ENCODE measurements around the gene INPP4A.

Gene INPP4A

GRCh38 chr2:98623657-98624056 lies 179.0 kb downstream of the INPP4A start:
- H3K4ac ChIP-seq (ENCODE audit: low read length), result no peak overlapping the region
- H3K18ac ChIP-seq (ENCODE audit: low read length), result no peak overlapping the region
- no peak overlapping the region for H2BK15ac ChIP-seq (ENCODE audit: low read length)
- no peaks in the 10 kb centered on the region for H3K4me1 ChIP-seq (ENCODE audit: control insufficient read depth in 2 of 2, insufficient read depth in 1 of 2, low read depth in 1 of 2, low read length in 2 of 2)
- H3K4me2 ChIP-seq (ENCODE audit: insufficient read depth, low read length, poor library complexity, severe bottlenecking), result no peak overlapping the region
- H3K27ac ChIP-seq (replicated peaks; ENCODE audit: low read length), result no peak overlapping the region
- no peaks in the 10 kb centered on the region for H3K9me3 ChIP-seq (replicated peaks in 1 of 2; ENCODE audit: control insufficient read depth in 2 of 2, insufficient read depth in 1 of 2, low read depth in 1 of 2, low read length in 2 of 2)
- no peak overlapping the region for H2AFZ ChIP-seq (ENCODE audit: low read length)
- peaks cover 0 to 3% of the 10 kb centered on the region in 2 donors for H3K36me3 ChIP-seq (replicated peaks in 1 of 2; ENCODE audit: control insufficient read depth in 2 of 2, insufficient read depth in 2 of 2, low read length in 2 of 2)
- no peaks in the 10 kb centered on the region for H3K27me3 ChIP-seq (ENCODE audit: control insufficient read depth in 3 of 3, insufficient read depth in 3 of 3, low read depth in 1 of 3, low read length in 3 of 3)
- H2BK120ac ChIP-seq (ENCODE audit: low read depth, low read length), result no peak overlapping the region
- no peak overlapping the region for H4K8ac ChIP-seq (ENCODE audit: low read depth, low read length)
- no CpG with 5 or more reads among the region's 5 CpGs for WGBS, 2 donors (ENCODE audit: extremely low coverage in 2 of 2, insufficient read length in 2 of 2, insufficient replicate concordance in 1 of 2)
- no peak for DNase-seq (ENCODE audit: low spot score)
- H2BK12ac ChIP-seq (ENCODE audit: low read length), result no peak overlapping the region
- no peak overlapping the region for H2BK5ac ChIP-seq (ENCODE audit: low read length)
- H2AK5ac ChIP-seq (ENCODE audit: low read depth, low read length), result no peak overlapping the region
- no peak overlapping the region for H3K23ac ChIP-seq (ENCODE audit: low read depth, low read length, poor library complexity)
- H3K9ac ChIP-seq (ENCODE audit: low read depth, low read length, poor library complexity), result no peak overlapping the region
- no peak overlapping the region for H4K91ac ChIP-seq (ENCODE audit: low read depth, low read length, poor library complexity)
- no peak overlapping the region for H3K4me3 ChIP-seq (ENCODE audit: low read length in 2 of 2)
- no peak overlapping the region for H3K14ac ChIP-seq (ENCODE audit: low read length)
- H3K79me1 ChIP-seq (ENCODE audit: low read depth, low read length), result no peaks in the 10 kb centered on the region

GRCh38 chr2:98632351-98632750 lies 187.7 kb downstream of the INPP4A start:
- no peak overlapping the region for H2BK5ac ChIP-seq (ENCODE audit: low read length)
- H3K14ac ChIP-seq (ENCODE audit: low read length), result no peak overlapping the region
- H3K36me3 ChIP-seq (replicated peaks in 1 of 2; ENCODE audit: control insufficient read depth in 2 of 2, insufficient read depth in 2 of 2, low read length in 2 of 2), result no peaks in the 10 kb centered on the region
- H3K4me3 ChIP-seq (ENCODE audit: low read length in 2 of 2), result no peak overlapping the region
- no peak overlapping the region for H3K9ac ChIP-seq (ENCODE audit: low read depth, low read length, poor library complexity)
- no peak overlapping the region for H2AFZ ChIP-seq (ENCODE audit: low read length)
- no peak overlapping the region for H2AK5ac ChIP-seq (ENCODE audit: low read depth, low read length)
- no peak for DNase-seq (ENCODE audit: low spot score)
- no peak overlapping the region for H3K27ac ChIP-seq (replicated peaks; ENCODE audit: low read length)
- H3K4me2 ChIP-seq (ENCODE audit: insufficient read depth, low read length, poor library complexity, severe bottlenecking), result no peak overlapping the region
- no CpG with 5 or more reads among the region's 3 CpGs for WGBS, 2 donors (ENCODE audit: extremely low coverage in 2 of 2, insufficient read length in 2 of 2, insufficient replicate concordance in 1 of 2)
- H3K23ac ChIP-seq (ENCODE audit: low read depth, low read length, poor library complexity), result no peak overlapping the region
- no peak overlapping the region for H3K18ac ChIP-seq (ENCODE audit: low read length)
- H3K79me1 ChIP-seq (ENCODE audit: low read depth, low read length), result no peaks in the 10 kb centered on the region
- H4K91ac ChIP-seq (ENCODE audit: low read depth, low read length, poor library complexity), result no peak overlapping the region
- no peak overlapping the region for H3K4ac ChIP-seq (ENCODE audit: low read length)
- no peak overlapping the region for H2BK12ac ChIP-seq (ENCODE audit: low read length)
- H3K27me3 ChIP-seq (ENCODE audit: control insufficient read depth in 3 of 3, insufficient read depth in 3 of 3, low read depth in 1 of 3, low read length in 3 of 3), result peaks cover 0 to 3% (median 0%) of the 10 kb centered on the region in 3 experiments
- H4K8ac ChIP-seq (ENCODE audit: low read depth, low read length), result no peak overlapping the region
- H3K9me3 ChIP-seq (replicated peaks in 1 of 2; ENCODE audit: control insufficient read depth in 2 of 2, insufficient read depth in 1 of 2, low read depth in 1 of 2, low read length in 2 of 2), result no peaks in the 10 kb centered on the region
- H3K4me1 ChIP-seq (ENCODE audit: control insufficient read depth in 2 of 2, insufficient read depth in 1 of 2, low read depth in 1 of 2, low read length in 2 of 2), result peaks cover 0 to 4% of the 10 kb centered on the region in 2 donors
- H2BK15ac ChIP-seq (ENCODE audit: low read length), result no peak overlapping the region
- no peak overlapping the region for H2BK120ac ChIP-seq (ENCODE audit: low read depth, low read length)

- no CpG with 5 or more reads among the region's 9 CpGs for WGBS, 2 donors (ENCODE audit: extremely low coverage in 2 of 2, insufficient read length in 2 of 2, insufficient replicate concordance in 1 of 2)
- peak overlapping the region; percentile 55 for H3K27ac ChIP-seq (replicated peaks; ENCODE audit: low read length)
- no peak overlapping the region for H3K4ac ChIP-seq (ENCODE audit: low read length)
- no peak overlapping the region for H2BK5ac ChIP-seq (ENCODE audit: low read length)
- no peak overlapping the region for H3K14ac ChIP-seq (ENCODE audit: low read length)
- H3K18ac ChIP-seq (ENCODE audit: low read length), result no peak overlapping the region
- no peaks in the 10 kb centered on the region for H3K9me3 ChIP-seq (replicated peaks in 1 of 2; ENCODE audit: control insufficient read depth in 2 of 2, insufficient read depth in 1 of 2, low read depth in 1 of 2, low read length in 2 of 2)
- DNase-seq (ENCODE audit: low spot score), result peak; percentile 11
- H3K27me3 ChIP-seq (ENCODE audit: control insufficient read depth in 3 of 3, insufficient read depth in 3 of 3, low read depth in 1 of 3, low read length in 3 of 3), result peaks cover 0 to 3% (median 0%) of the 10 kb centered on the region in 3 experiments
- no peak overlapping the region for H3K4me2 ChIP-seq (ENCODE audit: insufficient read depth, low read length, poor library complexity, severe bottlenecking)
- H2BK15ac ChIP-seq (ENCODE audit: low read length), result no peak overlapping the region
- no peak overlapping the region for H4K8ac ChIP-seq (ENCODE audit: low read depth, low read length)
- no peak overlapping the region for H2AK5ac ChIP-seq (ENCODE audit: low read depth, low read length)
- H2BK120ac ChIP-seq (ENCODE audit: low read depth, low read length), result no peak overlapping the region
- no peak overlapping the region for H3K23ac ChIP-seq (ENCODE audit: low read depth, low read length, poor library complexity)
- no peaks in the 10 kb centered on the region for H3K79me1 ChIP-seq (ENCODE audit: low read depth, low read length)
- H3K4me1 ChIP-seq (ENCODE audit: control insufficient read depth in 2 of 2, insufficient read depth in 1 of 2, low read depth in 1 of 2, low read length in 2 of 2), result peaks cover 0 to 4% of the 10 kb centered on the region in 2 donors
- no peaks in the 10 kb centered on the region for H3K36me3 ChIP-seq (replicated peaks in 1 of 2; ENCODE audit: control insufficient read depth in 2 of 2, insufficient read depth in 2 of 2, low read length in 2 of 2)
- no peak overlapping the region for H4K91ac ChIP-seq (ENCODE audit: low read depth, low read length, poor library complexity)
- no peak overlapping the region for H2BK12ac ChIP-seq (ENCODE audit: low read length)
- H3K9ac ChIP-seq (ENCODE audit: low read depth, low read length, poor library complexity), result no peak overlapping the region
- H2AFZ ChIP-seq (ENCODE audit: low read length), result peak overlapping the region; percentile 61
- H3K4me3 ChIP-seq (ENCODE audit: low read length in 2 of 2), result peak overlapping the region in 1 of 2 donors; percentile 1
Observed at GRCh38 chr2:98634406-98635092, 189.9 kb downstream of the INPP4A start.

GRCh38 chr2:98637401-98638147 lies 192.9 kb downstream of the INPP4A start:
- Histone ChIP-seq H3K4ac (ENCODE audit: low read length) (no peak overlapping the region), H3K4me2 (ENCODE audit: insufficient read depth, low read length, poor library complexity, severe bottlenecking) (no peak overlapping the region), H3K4me1 (ENCODE audit: control insufficient read depth in 2 of 2, insufficient read depth in 1 of 2, low read depth in 1 of 2, low read length in 2 of 2) (peaks cover 0 to 4% of the 10 kb centered on the region in 2 donors), H2BK120ac (ENCODE audit: low read depth, low read length) (no peak overlapping the region), H3K27ac (replicated peaks; ENCODE audit: low read length) (no peak overlapping the region), H4K91ac (ENCODE audit: low read depth, low read length, poor library complexity) (no peak overlapping the region), H3K14ac (ENCODE audit: low read length) (no peak overlapping the region), H3K9ac (ENCODE audit: low read depth, low read length, poor library complexity) (no peak overlapping the region), H4K8ac (ENCODE audit: low read depth, low read length) (no peak overlapping the region), H2BK12ac (ENCODE audit: low read length) (no peak overlapping the region), H3K79me1 (ENCODE audit: low read depth, low read length) (no peaks in the 10 kb centered on the region), H3K23ac (ENCODE audit: low read depth, low read length, poor library complexity) (no peak overlapping the region), H3K9me3 (replicated peaks in 1 of 2; ENCODE audit: control insufficient read depth in 2 of 2, insufficient read depth in 1 of 2, low read depth in 1 of 2, low read length in 2 of 2) (no peaks in the 10 kb centered on the region), H2AFZ (ENCODE audit: low read length) (no peak overlapping the region), H3K18ac (ENCODE audit: low read length) (no peak overlapping the region), H3K36me3 (replicated peaks in 1 of 2; ENCODE audit: control insufficient read depth in 2 of 2, insufficient read depth in 2 of 2, low read length in 2 of 2) (no peaks in the 10 kb centered on the region), H3K27me3 (ENCODE audit: control insufficient read depth in 3 of 3, insufficient read depth in 3 of 3, low read depth in 1 of 3, low read length in 3 of 3) (peaks cover 0 to 3% (median 0%) of the 10 kb centered on the region in 3 experiments), H2BK5ac (ENCODE audit: low read length) (no peak overlapping the region), H3K4me3 (ENCODE audit: low read length in 2 of 2) (no peak overlapping the region), H2BK15ac (ENCODE audit: low read length) (no peak overlapping the region), H2AK5ac (ENCODE audit: low read depth, low read length) (no peak overlapping the region)
- no peak for DNase-seq (ENCODE audit: low spot score)
- no CpG with 5 or more reads among the region's 10 CpGs for WGBS, 2 donors (ENCODE audit: extremely low coverage in 2 of 2, insufficient read length in 2 of 2, insufficient replicate concordance in 1 of 2)
